GM12865 (cell line): ENCODE results near the gene PDE3B.
"Not testable (repeated sequence)": the region's sequence is repeated elsewhere in the genome, so short reads cannot be mapped to it uniquely, and the experiment has no call there.

ENCODE experiments used
- DNase-seq: peaks from one replicate; pipeline ENCODE4 v3.0.0; 2010; ENCODE audit warnings: low read depth
- H3K4me3 ChIP-seq: 2 replicates; pipeline ENCODE4 v1.5.1; 2011; ENCODE audit warnings: mild to moderate bottlenecking, low read depth, low read length, control low read depth
- CTCF ChIP-seq: IDR thresholded peaks from 2 replicates; pipeline ENCODE4 v1.5.1; 2011; ENCODE audit warnings: low read length, control low read depth, low read depth, inconsistent platforms; ENCODE audit not compliant: insufficient read depth; ENCODE audit errors: missing control alignments

PDE3B gene

GRCh38 chr11:14764579-14765527, 121.2 kb downstream of the PDE3B start:
- no peak overlapping the region for H3K4me3 ChIP-seq
- peak; percentile 88 for DNase-seq
- TF ChIP-seq CTCF: no peak

GRCh38 chr11:14766585-14766984, 123.0 kb downstream of the PDE3B start:
- H3K4me3 ChIP-seq: no peak overlapping the region
- DNase-seq: no peak
- TF ChIP-seq CTCF: no peak

GRCh38 chr11:14768526-14769188, 125.1 kb downstream of the PDE3B start:
- DNase-seq: peak; percentile 69
- H3K4me3 ChIP-seq: no peak overlapping the region
- TF ChIP-seq CTCF: no peak

DNA sequence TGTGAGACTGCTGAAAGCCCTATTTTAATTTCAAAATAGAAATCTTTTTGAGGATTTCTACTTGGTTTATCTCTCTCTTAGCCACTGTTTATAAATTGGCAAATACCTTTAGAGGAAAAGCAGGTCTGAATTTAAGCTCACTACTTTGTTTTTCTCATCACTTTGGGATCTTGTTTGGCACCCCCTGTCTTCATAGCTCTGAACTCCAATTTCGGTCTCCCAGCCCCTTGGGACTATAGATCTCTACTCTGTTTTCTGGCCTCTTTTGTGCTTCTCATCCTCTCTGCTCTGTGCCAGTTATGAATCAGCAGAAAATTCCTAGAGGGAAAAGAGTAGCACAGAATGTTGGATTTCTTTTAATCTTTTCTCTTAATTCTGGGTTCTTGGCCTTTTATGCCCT, 130.2 kb downstream of the PDE3B start:
- no peak overlapping the region for H3K4me3 ChIP-seq
- peak; percentile 3 for TF ChIP-seq CTCF
- no peak for DNase-seq

- no peak for DNase-seq
- TF ChIP-seq CTCF: no peak
Measured at GRCh38 chr11:14774721-14775120, 131.1 kb downstream of the PDE3B start.

GRCh38 chr11:14775897-14776296, 132.3 kb downstream of the PDE3B start:
- no peak overlapping the region for H3K4me3 ChIP-seq
- TF ChIP-seq CTCF: no peak
- DNase-seq: no peak

More at GRCh38 chr11:14774721-14775120, 131.1 kb downstream of the PDE3B start:
- no peak overlapping the region for H3K4me3 ChIP-seq

GRCh38 chr11:14778460-14778859, 134.9 kb downstream of the PDE3B start:
- not testable (repeated sequence) for DNase-seq, H3K4me3 ChIP-seq
